Measurements from ENCODE around the gene PRKG1. TPM values are rescaled to one million over a fixed set of nuclear protein-coding genes. Genes with fewer than 3 reads are reported as not detected.

PRKG1 gene
- total and polyA plus RNA-seq, 2 experiments from 2014 or later: 18.2 to 21.1 TPM

DNA sequence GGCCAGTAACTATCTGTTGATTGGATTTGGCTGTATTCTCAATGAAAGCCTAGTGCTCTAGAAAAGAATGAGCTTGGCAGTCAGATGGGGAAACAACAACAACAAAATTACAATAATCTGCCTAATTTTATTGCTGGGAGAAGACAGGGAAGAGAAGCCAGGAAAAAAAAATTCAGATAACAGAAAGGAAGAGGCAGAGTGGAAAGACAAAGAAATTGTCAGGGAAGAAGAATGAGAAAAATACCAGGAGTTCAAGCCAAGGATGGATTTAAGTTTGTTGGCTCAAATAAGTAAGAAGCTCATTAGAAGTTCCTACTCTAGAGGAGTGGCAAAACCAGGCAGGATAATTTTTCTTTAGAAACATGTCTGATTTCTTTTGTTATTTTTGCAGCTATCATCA lies 45.9 kb upstream of the PRKG1 start:
- Histone ChIP-seq H3K9me2 (ENCODE audit: insufficient read depth) (no peaks in the 10 kb centered on the region), H3K27me3 (ENCODE audit: insufficient read depth) (no peaks in the 10 kb centered on the region), H3F3A (replicated peaks; ENCODE audit: low read depth) (no peaks in the 10 kb centered on the region), H3K4me3 (no peak overlapping the region), H2AFZ (peak overlapping the region; percentile 39; the same call in 1 of the 2 replicates), H3K4me2 (no peak overlapping the region), H3K79me2 (replicated peaks; ENCODE audit: insufficient read depth) (no peaks in the 10 kb centered on the region), H3K36me3 (ENCODE audit: insufficient read depth) (no peaks in the 10 kb centered on the region), H3K27ac (ENCODE audit: low read depth) (no peak overlapping the region), H3K4me1 (ENCODE audit: insufficient read depth) (peaks cover 8% of the 10 kb centered on the region), H4K20me1 (replicated peaks; ENCODE audit: insufficient read depth) (no peaks in the 10 kb centered on the region)
- H3K4me3 Mint-ChIP-seq: no peak overlapping the region
- no peak overlapping the region for H3K27ac Mint-ChIP-seq
- no peaks in the 10 kb centered on the region for H3K36me3 Mint-ChIP-seq (ENCODE audit: low read depth)
- TF ChIP-seq, protein P1, sequence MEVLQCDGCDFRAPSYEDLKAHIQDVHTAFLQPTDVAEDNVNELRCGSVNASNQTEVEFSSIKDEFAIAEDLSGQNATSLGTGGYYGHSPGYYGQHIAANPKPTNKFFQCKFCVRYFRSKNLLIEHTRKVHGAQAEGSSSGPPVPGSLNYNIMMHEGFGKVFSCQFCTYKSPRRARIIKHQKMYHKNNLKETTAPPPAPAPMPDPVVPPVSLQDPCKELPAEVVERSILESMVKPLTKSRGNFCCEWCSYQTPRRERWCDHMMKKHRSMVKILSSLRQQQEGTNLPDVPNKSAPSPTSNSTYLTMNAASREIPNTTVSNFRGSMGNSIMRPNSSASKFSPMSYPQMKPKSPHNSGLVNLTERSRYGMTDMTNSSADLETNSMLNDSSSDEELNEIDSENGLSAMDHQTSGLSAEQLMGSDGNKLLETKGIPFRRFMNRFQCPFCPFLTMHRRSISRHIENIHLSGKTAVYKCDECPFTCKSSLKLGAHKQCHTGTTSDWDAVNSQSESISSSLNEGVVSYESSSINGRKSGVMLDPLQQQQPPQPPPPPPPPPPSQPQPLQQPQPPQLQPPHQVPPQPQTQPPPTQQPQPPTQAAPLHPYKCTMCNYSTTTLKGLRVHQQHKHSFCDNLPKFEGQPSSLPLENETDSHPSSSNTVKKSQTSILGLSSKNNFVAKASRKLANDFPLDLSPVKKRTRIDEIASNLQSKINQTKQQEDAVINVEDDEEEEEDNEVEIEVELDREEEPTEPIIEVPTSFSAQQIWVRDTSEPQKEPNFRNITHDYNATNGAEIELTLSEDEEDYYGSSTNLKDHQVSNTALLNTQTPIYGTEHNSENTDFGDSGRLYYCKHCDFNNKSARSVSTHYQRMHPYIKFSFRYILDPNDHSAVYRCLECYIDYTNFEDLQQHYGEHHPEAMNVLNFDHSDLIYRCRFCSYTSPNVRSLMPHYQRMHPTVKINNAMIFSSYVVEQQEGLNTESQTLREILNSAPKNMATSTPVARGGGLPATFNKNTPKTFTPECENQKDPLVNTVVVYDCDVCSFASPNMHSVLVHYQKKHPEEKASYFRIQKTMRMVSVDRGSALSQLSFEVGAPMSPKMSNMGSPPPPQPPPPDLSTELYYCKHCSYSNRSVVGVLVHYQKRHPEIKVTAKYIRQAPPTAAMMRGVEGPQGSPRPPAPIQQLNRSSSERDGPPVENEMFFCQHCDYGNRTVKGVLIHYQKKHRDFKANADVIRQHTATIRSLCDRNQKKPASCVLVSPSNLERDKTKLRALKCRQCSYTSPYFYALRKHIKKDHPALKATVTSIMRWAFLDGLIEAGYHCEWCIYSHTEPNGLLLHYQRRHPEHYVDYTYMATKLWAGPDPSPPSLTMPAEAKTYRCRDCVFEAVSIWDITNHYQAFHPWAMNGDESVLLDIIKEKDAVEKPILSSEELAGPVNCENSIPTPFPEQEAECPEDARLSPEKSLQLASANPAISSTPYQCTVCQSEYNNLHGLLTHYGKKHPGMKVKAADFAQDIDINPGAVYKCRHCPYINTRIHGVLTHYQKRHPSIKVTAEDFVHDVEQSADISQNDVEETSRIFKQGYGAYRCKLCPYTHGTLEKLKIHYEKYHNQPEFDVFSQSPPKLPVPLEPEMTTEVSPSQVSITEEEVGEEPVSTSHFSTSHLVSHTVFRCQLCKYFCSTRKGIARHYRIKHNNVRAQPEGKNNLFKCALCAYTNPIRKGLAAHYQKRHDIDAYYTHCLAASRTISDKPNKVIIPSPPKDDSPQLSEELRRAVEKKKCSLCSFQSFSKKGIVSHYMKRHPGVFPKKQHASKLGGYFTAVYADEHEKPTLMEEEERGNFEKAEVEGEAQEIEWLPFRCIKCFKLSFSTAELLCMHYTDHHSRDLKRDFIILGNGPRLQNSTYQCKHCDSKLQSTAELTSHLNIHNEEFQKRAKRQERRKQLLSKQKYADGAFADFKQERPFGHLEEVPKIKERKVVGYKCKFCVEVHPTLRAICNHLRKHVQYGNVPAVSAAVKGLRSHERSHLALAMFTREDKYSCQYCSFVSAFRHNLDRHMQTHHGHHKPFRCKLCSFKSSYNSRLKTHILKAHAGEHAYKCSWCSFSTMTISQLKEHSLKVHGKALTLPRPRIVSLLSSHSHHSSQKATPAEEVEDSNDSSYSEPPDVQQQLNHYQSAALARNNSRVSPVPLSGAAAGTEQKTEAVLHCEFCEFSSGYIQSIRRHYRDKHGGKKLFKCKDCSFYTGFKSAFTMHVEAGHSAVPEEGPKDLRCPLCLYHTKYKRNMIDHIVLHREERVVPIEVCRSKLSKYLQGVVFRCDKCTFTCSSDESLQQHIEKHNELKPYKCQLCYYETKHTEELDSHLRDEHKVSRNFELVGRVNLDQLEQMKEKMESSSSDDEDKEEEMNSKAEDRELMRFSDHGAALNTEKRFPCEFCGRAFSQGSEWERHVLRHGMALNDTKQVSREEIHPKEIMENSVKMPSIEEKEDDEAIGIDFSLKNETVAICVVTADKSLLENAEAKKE (CRISPR knock-in tag; IDR thresholded peaks at IDR 0.05): no peak
- TF ChIP-seq NANOG (IDR thresholded peaks at IDR 0.05; ENCODE audit: borderline replicate concordance): no peak
- no peak for TF ChIP-seq JUNB (IDR thresholded peaks at IDR 0.05; ENCODE audit: unreplicated experiment)
- no peak for TF ChIP-seq STAT1 (IDR thresholded peaks at IDR 0.05; ENCODE audit: unreplicated experiment)
- TF ChIP-seq, protein P2, sequence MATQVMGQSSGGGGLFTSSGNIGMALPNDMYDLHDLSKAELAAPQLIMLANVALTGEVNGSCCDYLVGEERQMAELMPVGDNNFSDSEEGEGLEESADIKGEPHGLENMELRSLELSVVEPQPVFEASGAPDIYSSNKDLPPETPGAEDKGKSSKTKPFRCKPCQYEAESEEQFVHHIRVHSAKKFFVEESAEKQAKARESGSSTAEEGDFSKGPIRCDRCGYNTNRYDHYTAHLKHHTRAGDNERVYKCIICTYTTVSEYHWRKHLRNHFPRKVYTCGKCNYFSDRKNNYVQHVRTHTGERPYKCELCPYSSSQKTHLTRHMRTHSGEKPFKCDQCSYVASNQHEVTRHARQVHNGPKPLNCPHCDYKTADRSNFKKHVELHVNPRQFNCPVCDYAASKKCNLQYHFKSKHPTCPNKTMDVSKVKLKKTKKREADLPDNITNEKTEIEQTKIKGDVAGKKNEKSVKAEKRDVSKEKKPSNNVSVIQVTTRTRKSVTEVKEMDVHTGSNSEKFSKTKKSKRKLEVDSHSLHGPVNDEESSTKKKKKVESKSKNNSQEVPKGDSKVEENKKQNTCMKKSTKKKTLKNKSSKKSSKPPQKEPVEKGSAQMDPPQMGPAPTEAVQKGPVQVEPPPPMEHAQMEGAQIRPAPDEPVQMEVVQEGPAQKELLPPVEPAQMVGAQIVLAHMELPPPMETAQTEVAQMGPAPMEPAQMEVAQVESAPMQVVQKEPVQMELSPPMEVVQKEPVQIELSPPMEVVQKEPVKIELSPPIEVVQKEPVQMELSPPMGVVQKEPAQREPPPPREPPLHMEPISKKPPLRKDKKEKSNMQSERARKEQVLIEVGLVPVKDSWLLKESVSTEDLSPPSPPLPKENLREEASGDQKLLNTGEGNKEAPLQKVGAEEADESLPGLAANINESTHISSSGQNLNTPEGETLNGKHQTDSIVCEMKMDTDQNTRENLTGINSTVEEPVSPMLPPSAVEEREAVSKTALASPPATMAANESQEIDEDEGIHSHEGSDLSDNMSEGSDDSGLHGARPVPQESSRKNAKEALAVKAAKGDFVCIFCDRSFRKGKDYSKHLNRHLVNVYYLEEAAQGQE (IDR thresholded peaks at IDR 0.05; ENCODE audit: unreplicated experiment): no peak
- TF ChIP-seq EZH2 (IDR thresholded peaks at IDR 0.05; ENCODE audit: low read depth, unreplicated experiment): no peak
- TF ChIP-seq CREB1 (CRISPR knock-in tag; IDR thresholded peaks at IDR 0.05; ENCODE audit: low read depth): no peak
- TF ChIP-seq, protein P3, sequence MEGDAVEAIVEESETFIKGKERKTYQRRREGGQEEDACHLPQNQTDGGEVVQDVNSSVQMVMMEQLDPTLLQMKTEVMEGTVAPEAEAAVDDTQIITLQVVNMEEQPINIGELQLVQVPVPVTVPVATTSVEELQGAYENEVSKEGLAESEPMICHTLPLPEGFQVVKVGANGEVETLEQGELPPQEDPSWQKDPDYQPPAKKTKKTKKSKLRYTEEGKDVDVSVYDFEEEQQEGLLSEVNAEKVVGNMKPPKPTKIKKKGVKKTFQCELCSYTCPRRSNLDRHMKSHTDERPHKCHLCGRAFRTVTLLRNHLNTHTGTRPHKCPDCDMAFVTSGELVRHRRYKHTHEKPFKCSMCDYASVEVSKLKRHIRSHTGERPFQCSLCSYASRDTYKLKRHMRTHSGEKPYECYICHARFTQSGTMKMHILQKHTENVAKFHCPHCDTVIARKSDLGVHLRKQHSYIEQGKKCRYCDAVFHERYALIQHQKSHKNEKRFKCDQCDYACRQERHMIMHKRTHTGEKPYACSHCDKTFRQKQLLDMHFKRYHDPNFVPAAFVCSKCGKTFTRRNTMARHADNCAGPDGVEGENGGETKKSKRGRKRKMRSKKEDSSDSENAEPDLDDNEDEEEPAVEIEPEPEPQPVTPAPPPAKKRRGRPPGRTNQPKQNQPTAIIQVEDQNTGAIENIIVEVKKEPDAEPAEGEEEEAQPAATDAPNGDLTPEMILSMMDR (conservative IDR thresholded peaks at IDR 0.05; ENCODE audit: low read depth in 2 of 2): no peak
- no peak for TF ChIP-seq ZNF331 (CRISPR knock-in tag; IDR thresholded peaks at IDR 0.05; ENCODE audit: low read depth)
- TF ChIP-seq, protein P4, sequence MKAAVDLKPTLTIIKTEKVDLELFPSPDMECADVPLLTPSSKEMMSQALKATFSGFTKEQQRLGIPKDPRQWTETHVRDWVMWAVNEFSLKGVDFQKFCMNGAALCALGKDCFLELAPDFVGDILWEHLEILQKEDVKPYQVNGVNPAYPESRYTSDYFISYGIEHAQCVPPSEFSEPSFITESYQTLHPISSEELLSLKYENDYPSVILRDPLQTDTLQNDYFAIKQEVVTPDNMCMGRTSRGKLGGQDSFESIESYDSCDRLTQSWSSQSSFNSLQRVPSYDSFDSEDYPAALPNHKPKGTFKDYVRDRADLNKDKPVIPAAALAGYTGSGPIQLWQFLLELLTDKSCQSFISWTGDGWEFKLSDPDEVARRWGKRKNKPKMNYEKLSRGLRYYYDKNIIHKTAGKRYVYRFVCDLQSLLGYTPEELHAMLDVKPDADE (IDR thresholded peaks at IDR 0.05): no peak
- no peak for TF ChIP-seq ZNF114 (CRISPR knock-in tag; IDR thresholded peaks at IDR 0.05)
- DNase-seq (ENCODE audit: low spot score) (no peak), ATAC-seq (no peak)
- no peaks in the 10 kb centered on the region for H3K27me3 Mint-ChIP-seq (ENCODE audit: insufficient read depth, low read depth, poor library complexity)
- peaks cover 18% of the 10 kb centered on the region for H3K4me1 Mint-ChIP-seq
- H3K9me3 Mint-ChIP-seq: no peaks in the 10 kb centered on the region

Data from GM23338 (cell line).